CD4-positive, alpha-beta T cell treated with Interleukin-10 for 1 hour (primary cell): ENCODE data around the gene SYNJ1.
A peak's percentile ranks its signal among the peaks of the same experiment; 100 is the strongest.
"Not testable (repeated sequence)": the region's sequence is repeated elsewhere in the genome, so short reads cannot be mapped to it uniquely, and the experiment has no call there.

Source experiments
- DNase-seq: peaks from one replicate; pipeline ENCODE4 v3.0.0-alpha.2; 2020

SYNJ1 gene

GRCh38 chr21:32682696-32683474 is 44.9 kb downstream of the SYNJ1 start:
- DNase-seq: no peak

DNA sequence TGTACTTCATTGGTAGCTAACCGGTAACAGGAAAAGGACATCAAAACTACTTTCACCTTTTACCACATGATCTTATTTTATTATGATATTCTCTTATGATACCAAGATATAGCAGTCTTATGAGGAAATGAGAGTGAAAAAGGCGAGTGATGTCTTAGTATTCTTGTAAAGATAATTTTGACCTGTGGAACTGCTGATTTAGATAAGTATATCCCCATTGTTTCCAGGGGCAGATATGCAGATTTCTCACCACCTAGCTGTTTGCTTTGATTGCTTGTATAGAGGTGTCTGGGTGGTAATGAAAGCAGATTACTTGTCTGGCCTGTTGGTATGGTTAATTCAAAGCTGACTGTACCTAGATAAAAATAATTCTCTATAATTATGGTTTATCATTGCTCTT is 53.1 kb downstream of the SYNJ1 start:
- DNase-seq: no peak

DNA sequence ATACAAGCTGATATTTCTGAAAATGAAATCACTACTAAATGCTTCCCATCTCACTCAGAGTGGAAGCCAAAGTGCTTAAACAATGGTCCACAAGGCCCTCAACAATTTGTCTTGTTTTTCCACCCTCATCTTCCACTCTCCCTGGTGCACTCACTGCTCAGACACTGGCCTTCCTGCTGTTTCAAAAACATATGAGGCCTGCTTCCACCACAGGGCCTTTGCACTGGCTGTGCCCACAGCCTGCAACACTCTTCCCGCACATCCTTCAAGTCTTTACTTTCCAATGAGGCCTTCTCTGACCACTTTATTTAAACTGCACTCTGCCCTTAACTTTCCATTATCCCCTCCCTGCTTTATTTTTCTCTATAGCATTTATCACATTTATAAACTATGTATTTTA is 53.8 kb downstream of the SYNJ1 start:
- DNase-seq: no peak

DNA sequence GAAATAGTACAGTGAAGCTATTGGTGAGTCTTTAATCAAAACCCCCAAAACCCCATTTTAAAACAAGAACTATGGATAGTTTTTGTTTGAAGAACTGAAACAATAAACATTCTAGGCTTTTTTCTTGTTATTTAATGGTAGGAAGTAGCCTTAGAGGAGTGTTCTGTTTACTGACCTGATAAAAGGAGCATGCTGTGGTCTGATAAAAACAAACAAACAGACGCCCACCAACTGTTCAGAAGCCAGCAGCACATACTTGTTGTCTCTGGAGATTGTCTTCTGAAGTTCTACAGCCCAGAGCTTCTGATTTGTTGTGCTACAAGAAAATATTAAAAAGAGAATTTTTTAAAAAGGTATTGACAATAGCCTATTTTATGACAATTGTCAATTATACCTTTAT is 61.6 kb downstream of the SYNJ1 start:
- no peak for DNase-seq

DNA sequence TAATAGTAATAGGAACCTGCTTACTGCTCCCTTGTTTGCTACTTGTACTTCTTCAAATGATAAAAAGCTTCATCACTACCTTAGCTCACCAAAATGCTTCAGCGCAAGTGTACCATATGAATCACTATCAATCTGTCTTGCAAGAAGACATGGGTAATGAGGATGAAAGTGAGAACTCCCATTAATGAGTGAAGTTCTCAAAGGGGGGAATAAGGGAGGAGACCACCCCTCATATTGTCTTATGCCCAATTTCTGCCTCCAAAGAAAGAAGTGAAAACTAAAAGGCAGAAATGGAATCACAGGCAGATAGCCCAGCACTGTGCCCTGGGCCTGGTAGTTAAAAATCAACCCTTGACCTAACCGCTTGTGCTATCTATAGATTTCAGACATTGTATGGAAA is 63.7 kb downstream of the SYNJ1 start:
- DNase-seq: not testable (repeated sequence)

DNA sequence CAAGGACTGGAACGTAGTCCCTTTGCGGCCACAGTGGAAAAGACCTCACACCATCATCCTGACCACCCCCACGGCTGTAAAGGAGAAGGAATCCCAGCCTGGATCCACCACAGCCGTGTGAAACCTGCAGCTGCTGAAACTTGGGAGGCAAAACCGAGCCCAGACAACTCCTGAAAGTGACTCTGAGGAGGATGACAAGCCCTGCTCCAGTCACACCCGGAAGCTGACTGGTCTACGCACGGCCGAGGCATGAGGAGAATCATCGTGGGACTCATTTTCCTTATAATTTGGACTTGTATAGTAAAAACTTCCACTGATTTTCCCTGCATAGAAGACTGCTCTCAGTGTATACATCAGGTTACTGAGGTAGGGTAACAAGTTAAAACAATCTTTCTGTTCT is 65.8 kb downstream of the SYNJ1 start:
- not testable (repeated sequence) for DNase-seq

DNA sequence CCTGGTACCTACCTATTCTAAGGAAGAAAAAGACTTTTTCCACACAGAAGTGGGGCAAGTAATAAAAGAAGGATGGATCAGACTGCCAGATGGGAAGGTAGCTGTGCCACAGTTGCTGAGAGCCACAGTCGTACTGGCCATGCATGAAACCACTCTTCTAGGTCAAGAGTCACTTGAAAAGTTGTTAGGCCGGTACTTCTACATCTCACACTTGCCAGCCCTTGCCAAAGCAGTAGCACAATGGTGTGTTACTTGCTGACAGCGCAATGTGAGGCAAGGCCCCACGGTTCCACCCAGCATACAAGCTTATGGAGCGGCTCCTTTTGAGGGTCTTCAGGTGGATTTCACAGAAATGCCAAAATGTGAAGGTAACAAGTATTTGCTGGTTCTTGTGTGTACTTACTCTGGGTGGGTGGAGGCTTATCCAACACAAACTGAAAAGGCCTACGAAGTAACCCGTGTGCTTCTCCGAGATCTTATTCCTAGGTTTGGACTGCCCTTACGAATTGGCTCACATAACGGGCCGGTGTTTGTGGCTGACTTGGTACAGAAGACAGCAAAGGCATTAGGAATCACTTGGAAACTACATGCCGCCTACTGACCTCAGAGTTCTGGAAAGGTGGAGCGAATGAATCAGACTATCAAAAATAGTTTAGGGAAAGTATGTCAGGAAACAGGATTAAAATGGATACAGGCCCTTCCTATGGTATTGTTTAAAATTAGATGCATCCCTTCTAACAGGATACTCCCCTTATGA is 66.6 kb downstream of the SYNJ1 start:
- not testable (repeated sequence) for DNase-seq

DNA sequence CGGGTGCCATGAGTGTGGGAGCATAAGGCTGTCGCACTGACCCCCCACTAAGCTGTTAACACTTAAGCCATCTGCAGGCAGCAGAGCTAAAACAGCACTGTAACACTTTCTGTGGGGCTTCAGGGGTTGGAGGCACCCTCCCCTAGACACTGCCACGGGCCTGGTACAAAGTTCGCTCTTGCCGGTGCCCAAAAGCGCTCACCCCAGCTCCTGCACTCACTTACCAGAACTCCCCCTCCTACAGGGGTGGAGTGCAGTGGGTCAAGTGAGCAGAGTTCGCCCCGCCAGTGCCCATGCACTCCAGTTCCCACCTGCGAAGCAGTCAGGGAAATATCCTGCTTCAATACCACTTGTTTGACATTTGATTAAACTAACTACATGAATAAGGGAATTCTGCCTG is 69.3 kb downstream of the SYNJ1 start:
- DNase-seq: no peak

DNA sequence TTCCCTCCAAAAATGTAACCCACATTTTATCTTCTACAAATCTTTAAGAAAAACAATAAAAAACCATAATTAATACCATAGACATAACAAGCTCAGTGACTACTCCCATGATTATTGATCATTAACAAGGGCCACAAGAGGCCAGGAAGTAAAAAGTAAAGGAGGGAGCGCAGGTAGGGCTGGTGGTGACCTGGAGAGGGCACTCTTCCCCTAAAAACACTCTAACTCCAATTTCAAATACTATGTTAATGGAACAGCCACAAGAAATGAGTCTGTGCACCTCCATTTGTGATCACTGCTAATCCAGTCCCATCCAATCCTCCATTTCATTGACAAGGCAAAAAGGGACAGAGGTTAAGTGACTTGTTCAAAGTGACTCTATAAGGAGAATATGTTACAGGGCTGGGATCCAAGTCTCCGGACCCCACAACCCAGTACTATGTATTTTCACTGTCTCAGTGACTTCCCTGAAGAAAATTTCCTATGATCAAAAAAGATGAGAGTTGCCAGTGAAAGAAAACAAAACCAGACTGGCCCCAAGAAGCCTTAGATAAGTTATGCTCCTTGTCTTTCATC is 74.4 kb downstream of the SYNJ1 start:
- peak; percentile 42 for DNase-seq

DNA sequence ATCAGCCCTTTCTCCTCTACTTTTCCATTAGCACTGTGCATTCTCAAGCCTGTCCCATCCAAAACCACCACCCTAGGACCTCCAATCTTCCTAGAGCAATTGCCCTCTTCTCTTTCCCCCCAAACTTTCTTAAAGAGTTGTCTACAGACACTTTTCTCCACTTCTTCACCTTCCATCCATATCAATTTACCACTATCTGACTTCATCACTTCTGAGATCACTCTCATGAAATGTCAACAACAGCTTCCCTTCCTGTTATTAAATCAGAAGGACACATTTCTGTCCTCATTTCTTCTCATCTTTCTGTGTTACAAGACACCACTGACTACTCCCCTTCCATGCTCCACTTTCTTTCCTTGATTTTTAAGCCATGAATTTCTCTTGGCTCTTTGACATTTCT is 79.6 kb downstream of the SYNJ1 start:
- DNase-seq: no peak

GRCh38 chr21:32645261-32646182 is 82.3 kb downstream of the SYNJ1 start:
- no peak for DNase-seq

GRCh38 chr21:32641710-32642698 is 85.8 kb downstream of the SYNJ1 start:
- no peak for DNase-seq

- no peak for DNase-seq
These were observed 101.1 kb downstream of the SYNJ1 start for GRCh38 chr21:32626621-32627196.

DNA sequence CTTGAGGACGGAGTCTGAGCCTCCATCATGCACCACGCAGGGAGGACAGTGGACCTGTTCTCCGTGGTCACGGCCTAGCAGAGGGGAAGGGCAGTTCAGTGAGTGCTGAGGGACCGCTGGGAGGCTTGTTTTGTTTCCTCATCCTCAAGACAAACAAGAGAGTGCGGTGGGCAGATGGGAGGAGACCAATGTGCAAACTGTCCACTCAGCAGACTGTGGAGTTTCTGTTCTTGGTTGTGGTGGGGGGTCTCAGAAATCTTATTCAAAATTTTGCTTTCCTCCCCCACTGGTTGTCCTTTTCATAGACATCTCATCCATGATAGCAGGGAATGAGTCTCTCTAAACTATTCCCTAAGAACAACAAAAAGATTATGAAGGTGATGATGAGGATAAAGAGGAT is 109.6 kb downstream of the SYNJ1 start:
- not testable (repeated sequence) for DNase-seq

- peak; percentile 2 for DNase-seq
These were observed 114.3 kb downstream of the SYNJ1 start for GRCh38 chr21:32613436-32614043.

- DNase-seq: no peak
These were observed 114.8 kb downstream of the SYNJ1 start for GRCh38 chr21:32612999-32613337.

DNA sequence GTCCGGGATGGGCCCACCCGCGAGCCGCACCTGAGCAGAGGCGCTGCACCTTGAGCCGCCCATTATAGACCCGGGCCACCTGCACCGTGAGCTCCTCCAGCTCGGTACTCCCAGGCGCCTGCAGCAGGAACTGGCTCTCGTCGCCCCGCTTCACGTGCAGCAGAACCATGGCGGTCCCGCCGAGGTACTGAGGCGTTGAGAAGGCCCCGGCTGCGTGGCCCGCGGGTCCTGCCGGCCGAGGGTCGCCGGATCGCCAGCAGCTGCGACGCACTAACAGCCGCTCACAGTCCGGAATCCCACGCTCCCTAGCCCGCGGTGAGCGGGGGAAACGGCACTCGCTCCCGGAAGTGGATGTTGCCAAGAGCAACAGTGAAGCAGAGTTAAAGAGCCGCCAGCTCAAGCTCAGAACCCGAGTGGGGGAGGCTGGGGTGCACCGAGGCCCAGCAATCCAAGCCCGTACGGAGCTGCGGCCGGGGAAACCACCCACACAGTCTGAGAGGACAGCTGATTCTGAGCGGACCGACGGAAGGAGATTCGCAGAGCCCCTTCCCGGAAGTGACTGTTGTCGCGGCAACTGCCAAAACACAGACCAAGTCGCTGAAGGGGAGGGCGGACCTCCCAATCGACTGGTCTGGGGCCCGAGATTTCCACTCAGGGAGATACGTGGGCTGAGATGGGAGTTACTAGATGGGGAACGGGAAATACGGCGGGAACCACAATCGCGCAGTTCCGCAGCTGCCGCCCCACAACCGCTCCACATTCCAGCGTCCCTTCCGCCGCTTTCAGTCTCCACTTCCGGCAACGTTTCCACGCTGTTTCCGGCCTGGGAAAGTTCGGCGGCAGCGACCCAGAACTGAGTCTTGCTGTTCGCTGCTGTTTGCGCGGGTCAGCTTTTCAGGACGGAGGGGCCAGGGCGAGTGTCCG is 115.5 kb downstream of the SYNJ1 start, which contains the start of gene CFAP298:
TSS of gene CFAP298 (minus strand) at position 303 of the 924 bp plus-strand sequence. CDS start at position 169, 134 bp downstream.
- peak; percentile 92 for DNase-seq

DNA sequence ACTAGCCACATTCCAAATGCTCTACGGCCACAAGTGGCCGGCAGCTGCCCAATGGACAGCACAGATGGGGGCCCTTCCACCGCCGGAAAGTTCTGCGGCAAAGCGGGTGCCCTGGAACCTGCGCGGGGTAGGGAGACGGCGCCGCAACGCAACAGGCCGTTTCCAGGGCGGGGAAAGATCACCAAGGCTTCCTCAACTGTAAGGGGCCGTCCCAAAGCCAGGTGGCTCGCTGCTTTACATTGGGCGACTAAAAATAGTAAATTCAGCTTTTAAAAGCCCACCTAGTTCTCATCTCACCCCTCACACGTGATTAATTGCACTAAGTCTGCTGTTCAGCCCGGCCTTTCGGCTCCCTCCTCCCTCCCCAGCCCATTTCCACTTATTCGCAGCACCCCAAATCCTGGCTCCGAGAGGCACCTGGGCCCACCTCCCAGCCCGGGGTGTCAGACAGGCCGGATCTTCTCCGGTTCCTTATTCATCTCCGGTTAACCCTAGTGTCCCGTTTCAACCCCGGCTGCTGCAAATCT is 116.3 kb downstream of the SYNJ1 start:
- peak; percentile 27 for DNase-seq

DNA sequence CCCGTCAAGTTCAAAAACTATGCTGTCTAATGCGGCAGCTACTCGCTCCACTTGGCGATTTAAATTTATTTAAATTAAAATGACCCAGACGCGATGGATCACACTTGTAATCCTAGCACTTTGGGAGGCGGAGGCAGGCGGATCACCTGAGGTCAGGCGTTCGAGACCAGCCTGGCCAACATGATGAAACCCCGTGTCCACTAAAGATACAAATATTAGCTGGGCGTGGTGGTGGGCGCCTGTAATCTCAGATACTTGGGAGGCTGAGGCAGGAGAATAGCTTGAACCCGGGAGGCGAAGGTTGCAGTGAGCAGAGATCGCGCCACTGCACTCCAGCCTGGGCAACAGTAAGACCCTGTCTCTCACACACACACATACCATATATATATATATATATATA is 116.9 kb downstream of the SYNJ1 start:
- not testable (repeated sequence) for DNase-seq
